H1 (cell line): ENCODE data around the gene SH3RF3. TPM values are rescaled to one million over a fixed set of nuclear protein-coding genes. Genes with fewer than 3 reads are reported as not detected.
A peak's percentile ranks its signal among the peaks of the same experiment; 100 is the strongest.

Source experiments
- ASH2L ChIP-seq: fragments of 200-600, 300-600 bp; sonication (generic); IDR thresholded peaks from one replicate; pipeline ENCODE4 v1.7.1; 2017; ENCODE audit warnings: low read length
- CBX8 ChIP-seq: fragments of 300-800, 300-1000 bp; sonication (generic); IDR thresholded peaks from 2 replicates; pipeline ENCODE4 v1.7.1; 2016; ENCODE audit warnings: low read depth, low read length, borderline replicate concordance
- CHD2 ChIP-seq: IDR thresholded peaks from 2 replicates; pipeline ENCODE4 v1.6.1; 2012; ENCODE audit warnings: low read length, improper control_type of control experiment
- CTCF ChIP-seq, 3 experiments: IDR thresholded peaks; 1 replicate in 2 of 3; 2 replicates in 1 of 3; pipeline versions ENCODE4 v1.5.1 to v1.6.1; 2011; ENCODE audit warnings: low read length in 3 of 3, mild to moderate bottlenecking in 3 of 3, inconsistent platforms in 2 of 3, low read depth in 1 of 3, moderate library complexity in 1 of 3; ENCODE audit not compliant: insufficient read depth in 1 of 3; ENCODE audit errors: control extremely low read depth in 1 of 3
- JUN ChIP-seq: IDR thresholded peaks from 2 replicates; pipeline ENCODE4 v1.6.1; 2011; ENCODE audit warnings: low read depth, mild to moderate bottlenecking, improper control_type of control experiment, low read length
- JUND ChIP-seq: IDR thresholded peaks from 2 replicates; pipeline ENCODE4 v1.6.1; 2011; ENCODE audit warnings: mild to moderate bottlenecking, improper control_type of control experiment, low read length
- KDM4A ChIP-seq: IDR thresholded peaks from one replicate; pipeline ENCODE4 v1.7.1; 2012; ENCODE audit warnings: low read depth, mild to moderate bottlenecking, moderate library complexity, low read length, inconsistent platforms; ENCODE audit not compliant: severe bottlenecking
- KDM5A ChIP-seq: fragments of 200-600 bp; IDR thresholded peaks from 2 replicates; pipeline ENCODE4 v1.7.1; 2012; ENCODE audit warnings: mild to moderate bottlenecking, low read length, inconsistent platforms, mixed read lengths
- MAX ChIP-seq: IDR thresholded peaks from 2 replicates; pipeline ENCODE4 v1.6.1; 2012; ENCODE audit warnings: inconsistent platforms
- NANOG ChIP-seq: IDR thresholded peaks from 2 replicates; pipeline ENCODE4 v1.6.1; 2011; ENCODE audit warnings: low read length, low read depth, mild to moderate bottlenecking, inconsistent platforms; ENCODE audit not compliant: insufficient read depth, poor library complexity, severe bottlenecking
- SIX5 ChIP-seq: IDR thresholded peaks from 2 replicates; pipeline ENCODE4 v1.6.1; 2011; ENCODE audit warnings: mild to moderate bottlenecking, low read depth, low read length
- SP4 ChIP-seq: IDR thresholded peaks from 2 replicates; pipeline ENCODE4 v1.6.1; 2012; ENCODE audit warnings: low read length, inconsistent platforms
- TAF1 ChIP-seq: IDR thresholded peaks from 2 replicates; pipeline ENCODE4 v1.6.1; 2011; ENCODE audit warnings: mild to moderate bottlenecking, low read depth, low read length
- polyA plus RNA-seq, 7 experiments: library from polyadenylated mRNA; depleted of rRNA in 3 of 7; stranded (reverse) in 5 of 7; unstranded in 2 of 7; fragments of >200 nt in 5 of 7; fragments of 200-250 nt in 2 of 7; gene quantifications; 1 replicate in 5 of 7; 2 replicates in 1 of 7; 4 replicates in 1 of 7; pipeline versions ENCODE4 v1.2.1 to v1.2.3, GENCODE V29; 2011 to 2013; ENCODE audit warnings: missing spikeins in 2 of 7, mixed read lengths in 2 of 7
- total RNA-seq: library from RNA; stranded (reverse); fragmentation: NEBNext Ultra II Directional; extraction: Animal tissue kit (Norgen Biotek cat#: 25700); gene quantifications from 2 replicates; pipeline ENCODE4 v1.2.1, GENCODE V29; 2021

SH3RF3 gene
- total and polyA plus RNA-seq, 2 of the 8 experiments (the other 6 are each of a cell fraction or from before 2014, with no cell fraction given) = 0.11 to 0.65 TPM

GRCh38 chr2:109222825-109223471, 93.9 kb downstream of the SH3RF3 start (continued):
- TF ChIP-seq CBX8 = no peak
- TF ChIP-seq SIX5 = no peak
- no peak for TF ChIP-seq TAF1
- peak; percentile 63; the same call in 1 of the 2 replicates for TF ChIP-seq MAX
- no peak for TF ChIP-seq ASH2L
- no peak for TF ChIP-seq JUND
- no peak for TF ChIP-seq SP4
- TF ChIP-seq NANOG = no peak
- no peak for TF ChIP-seq CHD2
- TF ChIP-seq KDM5A = no peak
- TF ChIP-seq JUN = no peak
- peak; percentile 42 to 73 (median 66) for TF ChIP-seq CTCF (IDR thresholded peaks at IDR 0.05; ENCODE audit: control extremely low read depth in 1 of 3, insufficient read depth in 1 of 3, low read depth in 1 of 3, low read length in 3 of 3)
- TF ChIP-seq KDM4A = no peak
